GM18499 (cell line): ENCODE measurements around the gene NANOS1.

Experiments used
- ATAC-seq: cut with Tn5 transposase; IDR thresholded peaks from one replicate; pipeline ENCODE4 v1.9.1; 2021; ENCODE audit warnings: moderate number of reproducible peaks; ENCODE audit not compliant: insufficient read depth, unreplicated experiment

The NANOS1 gene

DNA sequence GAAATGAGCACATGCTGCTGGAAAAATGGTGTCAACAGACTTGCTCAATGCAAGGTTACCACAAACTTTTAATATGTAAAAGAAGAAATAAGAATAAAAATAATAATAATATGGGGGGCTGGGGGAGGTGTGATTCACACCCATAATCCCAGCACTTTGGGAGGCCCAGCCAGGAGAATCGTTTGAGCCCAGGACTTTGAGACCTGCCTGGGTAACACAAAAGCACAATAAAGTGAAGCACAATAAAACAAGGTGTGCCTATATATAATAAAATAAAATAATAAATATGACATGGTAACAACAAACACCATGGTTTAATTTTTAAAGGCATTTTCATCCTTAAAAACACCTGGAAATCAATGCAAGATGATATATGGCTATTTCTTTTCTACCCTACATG lies 26.0 kb downstream of the NANOS1 start:
- ATAC-seq: no peak

DNA sequence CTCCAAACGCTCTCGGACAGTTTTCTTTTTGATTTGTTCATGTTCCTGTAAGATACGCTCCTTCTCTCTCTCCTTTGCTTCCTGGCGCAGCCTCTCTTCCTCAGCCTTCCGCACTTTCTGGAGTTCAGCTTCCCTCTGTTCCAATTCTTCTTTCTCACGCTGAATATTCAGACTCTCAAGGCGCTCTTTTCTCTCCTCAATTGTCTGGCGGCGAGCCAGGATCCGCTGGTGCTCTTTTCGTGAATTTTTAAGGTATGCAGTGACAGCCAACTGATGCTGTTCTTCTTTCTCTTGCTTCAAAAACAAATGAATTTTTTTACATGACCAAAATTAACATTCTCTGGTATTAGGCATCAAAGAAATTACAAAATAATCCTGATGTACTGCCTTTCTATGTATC lies 28.5 kb downstream of the NANOS1 start:
- ATAC-seq: no peak

DNA sequence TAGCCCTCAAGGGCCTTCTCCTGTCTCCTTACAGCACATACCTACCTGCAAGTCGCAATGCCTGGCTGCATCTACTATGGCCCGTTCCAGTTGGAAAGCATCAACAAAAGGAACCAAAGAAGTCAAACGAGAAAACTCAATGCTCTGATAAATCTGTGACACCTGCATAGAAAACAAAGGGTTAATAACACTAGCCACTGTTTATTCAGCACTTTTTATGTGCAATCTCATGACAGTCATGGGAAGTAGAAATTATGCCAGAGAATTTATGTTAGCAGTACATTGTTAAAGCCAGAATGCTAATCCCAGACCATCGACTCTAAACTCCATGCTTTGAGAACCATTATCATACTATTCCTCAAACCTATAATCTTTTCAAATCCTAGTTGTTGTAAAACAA lies 30.0 kb downstream of the NANOS1 start:
- ATAC-seq: no peak

DNA sequence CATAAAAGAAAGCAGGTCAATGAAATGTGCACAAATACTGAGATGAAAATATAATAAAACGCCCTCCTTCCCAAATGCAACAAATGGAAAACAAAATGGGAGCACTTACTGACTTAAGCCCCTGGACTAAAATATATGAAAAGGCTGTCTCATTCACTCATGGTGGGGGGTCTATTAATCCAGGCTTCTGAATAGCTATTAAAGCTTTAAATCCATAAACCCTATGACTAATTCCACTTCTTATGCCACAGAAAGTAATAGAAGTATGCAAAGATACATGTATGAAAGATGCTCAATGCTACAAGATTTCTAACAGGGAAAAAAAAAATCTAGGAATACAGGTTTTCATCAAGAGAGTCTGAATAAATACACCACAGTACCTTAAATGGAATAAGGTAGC lies 30.6 kb downstream of the NANOS1 start:
- ATAC-seq: no peak

DNA sequence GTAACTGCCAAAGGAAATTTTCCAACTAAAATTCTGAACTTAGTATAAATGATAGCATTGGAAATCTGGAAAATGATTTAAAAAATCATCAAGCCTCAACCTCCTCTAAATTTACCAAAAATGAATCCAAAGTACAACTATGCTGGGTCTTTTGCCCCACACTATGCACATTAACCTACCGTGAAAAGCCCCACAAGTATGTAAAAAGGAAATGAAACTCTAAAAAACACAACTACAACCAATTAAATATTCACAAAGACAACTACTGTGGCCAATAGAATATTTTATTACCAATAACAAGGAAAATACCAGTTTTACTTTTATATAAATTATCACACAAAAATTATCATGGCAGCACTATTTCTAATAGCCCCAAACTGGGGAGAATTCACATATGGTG lies 31.8 kb downstream of the NANOS1 start:
- no peak for ATAC-seq

DNA sequence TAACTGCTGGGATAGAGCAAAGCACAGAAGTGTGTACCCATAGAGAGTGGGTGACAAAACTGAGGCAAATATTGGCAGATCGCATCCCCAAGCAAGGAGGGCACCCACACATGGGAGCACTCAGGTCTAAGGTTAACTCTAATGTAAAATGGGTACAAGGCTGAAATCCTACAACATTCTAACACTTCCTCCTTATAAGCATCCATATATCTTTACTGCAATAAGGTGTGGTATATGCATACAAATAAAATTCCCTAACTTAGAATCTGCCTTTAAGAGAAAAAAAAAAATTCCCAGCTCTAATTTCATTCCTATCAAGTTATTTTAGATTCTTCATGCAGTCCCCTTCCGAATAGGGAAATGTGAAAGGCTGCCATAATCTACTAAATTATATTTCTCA lies 32.4 kb downstream of the NANOS1 start:
- ATAC-seq: no peak

DNA sequence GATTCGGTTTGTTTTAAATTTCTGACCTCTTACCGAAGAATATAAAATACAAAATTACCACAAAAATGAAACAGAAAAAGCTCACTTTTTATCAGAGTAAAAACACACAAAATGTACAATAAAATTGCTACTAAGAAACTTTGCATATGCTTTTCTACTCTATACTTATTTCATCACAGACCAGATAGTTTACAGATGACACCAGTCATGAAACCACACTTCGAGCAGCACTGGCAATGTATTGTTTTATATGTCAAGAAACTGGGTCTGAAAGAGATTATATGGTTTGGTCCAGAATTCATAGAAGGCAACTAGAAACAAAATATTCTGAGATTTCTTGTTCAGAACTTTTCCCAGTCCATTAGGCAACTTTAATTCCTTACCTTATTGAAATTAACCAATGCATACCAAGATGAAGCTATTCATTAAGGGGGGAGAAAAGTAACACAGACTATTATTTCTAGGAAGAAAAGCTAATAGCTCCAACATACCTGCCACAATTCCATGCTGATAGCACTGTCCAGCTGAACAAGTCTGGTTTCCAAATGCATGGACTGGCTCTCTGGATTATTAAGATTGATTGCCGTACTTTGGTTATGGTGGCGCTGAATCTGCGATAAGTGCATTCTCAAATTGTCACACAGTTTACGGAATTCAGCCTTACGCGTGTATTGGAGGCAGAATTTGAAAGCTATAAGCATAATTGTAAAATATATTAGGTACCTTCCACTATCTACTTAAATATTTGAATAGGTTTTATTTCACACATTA lies 41.1 kb downstream of the NANOS1 start:
- no peak for ATAC-seq

DNA sequence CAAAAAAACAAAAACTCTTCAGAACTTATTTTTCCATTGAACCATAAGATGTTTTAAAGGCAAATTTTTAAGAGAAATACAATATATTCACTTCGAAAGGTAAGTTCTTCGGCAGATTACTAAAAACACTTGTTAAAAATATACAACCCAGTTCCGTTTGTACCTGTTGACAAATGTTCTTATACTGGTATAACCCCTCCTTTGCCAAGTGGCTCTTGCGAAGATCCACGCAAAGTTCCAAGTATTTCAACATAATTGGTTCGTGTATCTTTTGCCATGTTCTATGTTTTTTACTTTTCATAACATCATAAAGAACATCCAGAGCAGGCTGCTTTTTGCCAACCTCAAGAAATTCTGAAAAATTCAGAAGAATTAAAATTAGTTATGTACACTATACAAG lies 44.1 kb downstream of the NANOS1 start:
- no peak for ATAC-seq

DNA sequence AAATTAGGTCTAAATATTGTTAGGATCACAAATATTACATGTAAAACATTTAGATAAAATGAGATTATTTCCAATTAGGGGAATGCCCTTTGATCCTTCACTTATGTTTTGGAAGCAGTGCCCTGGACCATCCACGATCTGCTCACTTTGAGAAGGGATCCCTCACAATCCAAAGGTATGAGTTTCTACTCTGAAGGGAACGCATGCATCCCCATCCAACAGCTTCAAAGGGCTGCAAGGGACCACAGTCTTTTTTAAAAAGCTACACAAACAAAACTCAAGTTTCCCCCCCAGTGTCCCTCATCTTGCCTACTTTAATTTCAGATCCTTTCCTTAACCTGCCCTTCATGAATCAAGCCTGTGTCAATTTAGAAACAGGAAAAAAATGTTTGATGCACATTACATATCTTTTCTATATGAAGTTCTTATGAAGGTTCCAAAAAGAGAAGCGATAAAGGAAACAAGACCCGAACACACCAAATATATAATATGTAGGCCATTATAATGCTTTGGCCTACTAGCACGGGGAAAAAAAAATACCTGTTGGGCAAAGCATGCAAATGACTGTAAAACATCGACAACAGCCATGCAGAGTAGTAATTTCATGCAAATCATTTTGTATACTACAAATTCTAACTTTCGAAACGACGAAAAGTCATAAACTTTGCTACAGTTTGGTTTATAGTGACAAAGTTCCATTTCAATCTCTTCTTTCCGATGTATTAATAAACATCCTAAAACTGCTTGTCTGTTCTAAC lies 49.1 kb downstream of the NANOS1 start:
- ATAC-seq: no peak

DNA sequence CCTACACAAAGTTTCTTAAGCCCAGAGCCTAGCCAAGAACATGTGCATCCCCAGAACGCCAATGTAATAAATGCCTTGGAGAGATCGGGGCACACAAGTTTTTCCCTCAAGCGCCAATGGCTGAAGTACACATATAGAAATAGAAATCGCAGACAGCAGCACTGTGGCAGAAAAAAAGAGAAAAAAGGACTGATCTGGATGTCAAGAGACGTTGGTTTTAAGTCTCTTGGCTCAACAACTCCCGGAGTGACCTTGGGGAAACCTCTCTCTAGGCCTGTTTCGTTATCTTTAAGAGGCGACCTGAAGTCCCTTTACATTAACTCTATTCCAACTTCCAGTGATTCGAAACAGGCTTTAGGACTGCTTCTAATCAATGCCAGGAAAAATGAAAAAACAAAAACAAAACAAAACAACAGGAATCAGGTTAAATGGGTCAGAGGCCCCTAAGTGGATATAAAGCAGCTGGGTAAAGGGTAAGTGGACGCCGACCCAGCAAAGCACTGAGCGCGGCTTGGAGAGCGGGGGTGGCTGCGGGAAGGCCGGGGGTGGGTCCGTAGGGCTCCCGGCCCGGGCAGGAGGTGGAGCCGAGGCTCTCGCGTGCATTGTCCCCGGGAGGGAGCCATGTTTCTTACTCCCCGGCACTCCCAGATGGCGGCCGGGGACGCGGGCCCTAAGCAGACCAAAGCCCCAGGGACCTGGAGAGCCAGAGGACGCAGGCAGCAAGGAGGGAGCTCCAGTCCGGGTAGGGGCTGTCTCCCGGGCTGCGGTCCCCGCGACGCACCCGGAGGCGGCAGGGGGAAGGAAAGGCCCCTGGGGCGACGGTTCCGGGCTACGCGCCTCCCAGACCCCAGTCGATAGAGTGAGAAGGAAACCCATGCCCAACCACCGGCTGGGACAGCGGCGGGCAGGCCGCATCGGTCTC lies 50.3 kb downstream of the NANOS1 start:
- ATAC-seq: peak; percentile 41

DNA sequence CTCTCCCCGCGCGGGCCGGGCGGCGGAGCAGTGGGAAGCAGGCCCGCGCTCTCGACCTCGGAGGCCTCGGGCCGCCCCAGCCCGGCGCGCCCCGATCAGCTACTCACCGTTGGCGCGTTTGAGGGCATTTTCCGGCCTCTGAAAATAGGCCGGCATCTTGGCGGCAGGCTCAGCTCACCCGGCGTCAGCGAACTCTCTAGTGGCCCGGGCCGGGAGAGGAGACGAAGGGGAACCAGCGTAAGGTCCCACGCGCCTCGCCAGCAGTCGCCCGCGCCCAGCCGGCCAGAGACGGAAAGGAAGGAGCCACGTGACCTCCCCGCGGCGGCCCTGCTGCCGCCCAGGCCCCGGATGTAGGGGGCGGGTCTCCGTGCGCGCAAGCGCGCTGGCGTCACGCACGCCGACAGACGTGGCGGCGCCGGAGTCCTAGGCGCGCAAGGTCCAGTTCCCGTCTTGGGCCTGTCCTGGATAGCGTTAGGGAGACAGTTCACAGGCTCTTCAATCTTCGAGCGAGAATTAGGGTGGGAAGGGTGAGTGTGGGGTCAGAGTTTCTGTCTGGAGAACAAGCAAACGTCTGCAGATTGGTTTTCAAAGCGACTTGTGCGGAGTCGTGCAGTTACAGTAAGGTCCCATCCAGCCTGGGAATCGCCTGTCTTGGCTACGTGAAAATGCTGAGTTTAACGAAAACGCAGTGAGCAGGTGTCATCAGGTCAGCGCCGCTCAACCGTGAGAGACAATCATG lies 51.2 kb downstream of the NANOS1 start, which contains the start of gene EIF3A:
Gene EIF3A (minus strand): TSS at position 297 of the 739 bp plus-strand sequence. CDS start 141 bp downstream, at position 156.
- ATAC-seq: peak; percentile 43
